IMR-90 (cell line): ENCODE data around the gene FNDC10. TPM values are rescaled to one million over a fixed set of nuclear protein-coding genes. Genes with fewer than 3 reads are reported as not detected.

Source experiments
- ATAC-seq: fragments of 200-7000 bp; cut with Tn5 transposase; 2 replicates; pipeline ENCODE4 v1.9.1; 2020; ENCODE audit warnings: low read depth, mild to moderate bottlenecking, moderate library complexity
- BruUV-seq: library from RNA; stranded (reverse); fragments of 400-500 nt; replicated peaks from 2 replicates; lab custom pipeline; 2021; lab: Mats Ljungman, UMichigan
- CTCF ChIA-PET: fragments of 300-600 bp; formaldehyde crosslinking; extraction: SDS; loops from one replicate; lab custom pipeline; 2021; ENCODE audit warnings: antibody characterized with exemption; lab: Yijun Ruan, JAX
- POLR2A ChIA-PET: fragments of 300-600 bp; sonication (Branson Sonifier 250); formaldehyde crosslinking; loops from one replicate; lab custom pipeline; 2022; ENCODE audit warnings: antibody characterized with exemption; ENCODE audit not compliant: unreplicated experiment; lab: Charles Lee
- DNase-seq: peaks from one replicate; pipeline ENCODE4 v3.0.0; 2013
- H2AFZ ChIP-seq: replicated peaks from 2 replicates; pipeline ENCODE3; 2013; ENCODE audit warnings: low read length, mild to moderate bottlenecking; ENCODE audit not compliant: poor library complexity
- H2AK5ac ChIP-seq: 2 replicates; pipeline ENCODE4 v1.6.1; 2013; ENCODE audit warnings: low read depth, low read length, inconsistent platforms
- H2AK9ac ChIP-seq: replicated peaks from 2 replicates; pipeline ENCODE3; 2013; ENCODE audit warnings: mild to moderate bottlenecking, low read depth, low read length, moderate library complexity; ENCODE audit not compliant: poor library complexity
- H2BK120ac ChIP-seq: 2 replicates; pipeline ENCODE4 v1.6.1; 2013; ENCODE audit warnings: low read depth, low read length, inconsistent platforms
- H2BK15ac ChIP-seq: 3 replicates; pipeline ENCODE4 v1.6.1; 2013; ENCODE audit warnings: low read depth, low read length, inconsistent platforms
- H2BK20ac ChIP-seq: 2 replicates; pipeline ENCODE4 v1.6.1; 2013; ENCODE audit warnings: low read depth, mild to moderate bottlenecking, inconsistent platforms, low read length, moderate library complexity
- H2BK5ac ChIP-seq: 2 replicates; pipeline ENCODE4 v1.6.1; 2013; ENCODE audit warnings: mild to moderate bottlenecking, low read depth, low read length, inconsistent platforms; ENCODE audit not compliant: poor library complexity, severe bottlenecking
- H3K14ac ChIP-seq: replicated peaks from 2 replicates; pipeline ENCODE4 v1.6.1; 2013; ENCODE audit warnings: low read depth, low read length, inconsistent platforms
- H3K18ac ChIP-seq: 2 replicates; pipeline ENCODE4 v1.6.1; 2013; ENCODE audit warnings: low read depth, low read length, control low read depth
- H3K23ac ChIP-seq: 2 replicates; pipeline ENCODE4 v1.6.1; 2013; ENCODE audit warnings: low read depth, low read length, inconsistent platforms
- H3K27ac ChIP-seq: 2 replicates; pipeline ENCODE4 v1.5.1; 2013; ENCODE audit warnings: mild to moderate bottlenecking, control low read depth, low read length; ENCODE audit not compliant: insufficient read depth
- H3K27me3 ChIP-seq: 2 replicates; pipeline ENCODE4 v1.6.1; 2013; ENCODE audit warnings: low read length; ENCODE audit not compliant: control insufficient read depth, insufficient read depth
- H3K36me3 ChIP-seq: 2 replicates; pipeline ENCODE4 v1.6.1; 2013; ENCODE audit warnings: low read length, mixed read lengths; ENCODE audit not compliant: control insufficient read depth, insufficient read depth
- H3K4ac ChIP-seq: 2 replicates; pipeline ENCODE4 v1.6.1; 2013; ENCODE audit warnings: low read depth, low read length, inconsistent platforms
- H3K4me1 ChIP-seq: 2 replicates; pipeline ENCODE4 v1.6.1; 2013; ENCODE audit warnings: low read length, mixed read lengths; ENCODE audit not compliant: control insufficient read depth, insufficient read depth
- H3K4me2 ChIP-seq: 2 replicates; pipeline ENCODE4 v1.6.1; 2013; ENCODE audit warnings: low read depth, mild to moderate bottlenecking, control low read depth, low read length, moderate library complexity
- H3K4me3 ChIP-seq: 2 replicates; pipeline ENCODE4 v1.5.1; 2013; ENCODE audit warnings: low read depth, mild to moderate bottlenecking, control low read depth, low read length, moderate library complexity; ENCODE audit not compliant: insufficient read depth
- H3K56ac ChIP-seq: 2 replicates; pipeline ENCODE4 v1.6.1; 2013; ENCODE audit warnings: low read length, inconsistent platforms; ENCODE audit not compliant: insufficient read depth; ENCODE audit errors: extremely low read depth
- H3K79me1 ChIP-seq, 2 experiments: 2 replicates each; pipeline ENCODE4 v1.6.1; 2013; ENCODE audit warnings: low read length in 2 of 2, inconsistent platforms in 1 of 2, low read depth in 1 of 2
- H3K9ac ChIP-seq: 2 replicates; pipeline ENCODE4 v1.6.1; 2013; ENCODE audit warnings: low read depth, low read length, control low read depth
- H3K9me1 ChIP-seq: 2 replicates; pipeline ENCODE4 v1.6.1; 2013; ENCODE audit warnings: low read length, inconsistent platforms; ENCODE audit not compliant: insufficient read depth
- H3K9me3 ChIP-seq: 2 replicates; pipeline ENCODE4 v1.6.1; 2013; ENCODE audit warnings: low read length; ENCODE audit not compliant: control insufficient read depth, insufficient read depth
- H4K20me1 ChIP-seq: 2 replicates; pipeline ENCODE4 v1.6.1; 2013; ENCODE audit warnings: low read length, inconsistent platforms; ENCODE audit not compliant: insufficient read depth
- H4K5ac ChIP-seq: 2 replicates; pipeline ENCODE4 v1.6.1; 2013; ENCODE audit warnings: mild to moderate bottlenecking, low read depth, low read length, control low read depth
- H4K8ac ChIP-seq, 2 experiments: 2 replicates each; pipeline ENCODE4 v1.6.1; 2013; ENCODE audit warnings: low read depth in 2 of 2, low read length in 2 of 2, control low read depth in 1 of 2, inconsistent platforms in 1 of 2
- H4K91ac ChIP-seq: 2 replicates; pipeline ENCODE4 v1.6.1; 2013; ENCODE audit warnings: low read depth, low read length, inconsistent platforms; ENCODE audit not compliant: insufficient read depth
- BHLHE40 ChIP-seq: fragments of 150-350 bp; IDR thresholded peaks from 2 replicates; pipeline ENCODE4 v1.6.1; 2016; ENCODE audit warnings: mild to moderate bottlenecking, low read depth, low read length
- CEBPB ChIP-seq: IDR thresholded peaks from 2 replicates; pipeline ENCODE4 v1.6.1; 2012; ENCODE audit warnings: low read depth, low read length, improper control_type of control experiment
- CHD1 ChIP-seq: IDR thresholded peaks from 2 replicates; pipeline ENCODE4 v1.6.1; 2012; ENCODE audit warnings: low read depth, low read length, improper control_type of control experiment
- CTCF ChIP-seq: conservative IDR thresholded peaks from 2 replicates; pipeline ENCODE4 v1.5.1; 2012; ENCODE audit warnings: mild to moderate bottlenecking, low read depth, low read length, improper control_type of control experiment
- ELK1 ChIP-seq: fragments of 150-350 bp; IDR thresholded peaks from 2 replicates; pipeline ENCODE4 v1.6.1; 2016; ENCODE audit warnings: low read depth, mild to moderate bottlenecking, low read length, moderate library complexity, borderline replicate concordance
- FOS ChIP-seq: fragments of 150-350 bp; IDR thresholded peaks from 2 replicates; pipeline ENCODE4 v1.6.1; 2016; ENCODE audit warnings: low read depth, low read length
- MAFK ChIP-seq: IDR thresholded peaks from 2 replicates; pipeline ENCODE4 v1.6.1; 2012; ENCODE audit warnings: low read depth, low read length, improper control_type of control experiment
- MAZ ChIP-seq: IDR thresholded peaks from 2 replicates; pipeline ENCODE4 v1.6.1; 2012; ENCODE audit warnings: low read depth, mild to moderate bottlenecking, low read length, improper control_type of control experiment, moderate library complexity, borderline replicate concordance
- MXI1 ChIP-seq: IDR thresholded peaks from 2 replicates; pipeline ENCODE4 v1.6.1; 2012; ENCODE audit warnings: low read depth, mild to moderate bottlenecking, low read length, moderate library complexity, borderline replicate concordance
- NFE2L2 ChIP-seq: fragments of 150-350 bp; IDR thresholded peaks from 2 replicates; pipeline ENCODE4 v1.6.1; 2016; ENCODE audit warnings: low read depth, mild to moderate bottlenecking, low read length
- POLR2A ChIP-seq: IDR thresholded peaks from 2 replicates; pipeline ENCODE4 v1.6.1; 2012; ENCODE audit warnings: mild to moderate bottlenecking, low read depth, low read length
- RCOR1 ChIP-seq: IDR thresholded peaks from 2 replicates; pipeline ENCODE4 v1.6.1; 2012; ENCODE audit warnings: mild to moderate bottlenecking, low read length, improper control_type of control experiment; ENCODE audit not compliant: insufficient replicate concordance
- RFX5 ChIP-seq: IDR thresholded peaks from 2 replicates; pipeline ENCODE4 v1.8.0; 2012; ENCODE audit warnings: low read depth, mild to moderate bottlenecking, low read length, moderate library complexity
- SMC3 ChIP-seq: fragments of 150-350 bp; IDR thresholded peaks from 2 replicates; pipeline ENCODE4 v1.6.1; 2016; ENCODE audit warnings: low read depth, mild to moderate bottlenecking, antibody characterized with exemption, low read length, moderate library complexity
- USF2 ChIP-seq: fragments of 150-350 bp; IDR thresholded peaks from 2 replicates; pipeline ENCODE4 v1.6.1; 2017; ENCODE audit warnings: mild to moderate bottlenecking, antibody characterized with exemption, low read length, low read depth
- WGBS, 2 experiments: methylation state at CpG; one replicate each; pipeline versions ENCODE4 v1.1.5 to v1.1.7; 2013; ENCODE audit warnings: missing lambda C conversion rate in 2 of 2; ENCODE audit not compliant: insufficient read length in 1 of 2; ENCODE audit errors: extremely low coverage in 2 of 2; 5-methylcytosine and 5-hydroxymethylcytosine counted together
- dilution Hi-C: fragments of 300-500 bp; cut with HindIII; formaldehyde crosslinking; loops from one replicate; pipeline ENCODE4 v1.14.3; 2018; ENCODE audit warnings: low sequenced_read_pairs; ENCODE audit not compliant: unreplicated experiment
- in situ Hi-C: fragments of 300-500 bp; cut with MboI; formaldehyde crosslinking; loops from 3 replicates; pipeline ENCODE4 v1.14.3; 2019; ENCODE audit warnings: low sequenced_read_pairs, inconsistent platforms, mixed read lengths
- intact Hi-C: fragments of 100-400 bp; cut with micrococcal nuclease; formaldehyde crosslinking; loops from 2 replicates; pipeline ENCODE4 v1.10.0; 2022
- polyA plus RNA-seq, 3 experiments: library from polyadenylated mRNA; depleted of rRNA; stranded (reverse); fragments of >200 nt; gene quantifications; 2 replicates each; pipeline ENCODE4 v1.2.3, GENCODE V29; 2012; ENCODE audit warnings: low replicate concordance in 1 of 3
- total RNA-seq: library from RNA; depleted of rRNA; stranded (reverse); fragments of >200 nt; gene quantifications from 2 replicates; pipeline ENCODE4 v1.2.3, GENCODE V29; 2012

Gene FNDC10
- total and polyA plus RNA-seq, 2 of the 4 experiments (the other 2 are of a cell fraction): 0.36 to 5.8 TPM

GRCh38 chr1:1623631-1624442 is 23.9 kb upstream of the FNDC10 start:
- Histone ChIP-seq H2AK5ac (no peak overlapping the region), H3K79me1 (peaks cover 0 to 24% of the 10 kb centered on the region in 2 experiments; a peak in 2 of 4 replicates), H3K27ac (no peak overlapping the region), H3K56ac (no peak overlapping the region), H2AK9ac (peak overlapping the region; percentile 42), H4K5ac (no peak overlapping the region), H3K4me2 (no peak overlapping the region), H3K4ac (no peak overlapping the region), H4K8ac (no peak overlapping the region), H3K14ac (no peak overlapping the region), H3K18ac (no peak overlapping the region), H3K23ac (no peak overlapping the region), H3K36me3 (peaks cover 29% of the 10 kb centered on the region), H3K9me1 (no peaks in the 10 kb centered on the region), H4K20me1 (peaks cover 30% of the 10 kb centered on the region), H4K91ac (no peak overlapping the region), H2BK20ac (no peak overlapping the region), H3K4me3 (no peak overlapping the region), H3K9ac (no peak overlapping the region), H3K4me1 (peaks cover 3% of the 10 kb centered on the region; the same call in 1 of the 2 replicates), H3K9me3 (no peaks in the 10 kb centered on the region), H2AFZ (peak overlapping the region; percentile 32), H2BK5ac (no peak overlapping the region), H2BK15ac (no peak overlapping the region), H3K27me3 (no peaks in the 10 kb centered on the region), H2BK120ac (no peak overlapping the region)
- ATAC-seq (no peak), DNase-seq (no peak)
- ChIA-PET POLR2A (no interaction called here), CTCF (interaction anchor here (0.6 kb wide), 1 partner anchor 265 kb away, joined by 4 read pairs; no protein-coding TSS in a partner anchor)
- 95% methylated on average over 30 of the region's 51 CpGs; no CpG with 5 or more reads in 1 of the 2 experiments for WGBS, 2 experiments
- in situ Hi-C loops (no loop called here), intact Hi-C loops (no loop called here), dilution Hi-C loops (no loop called here)
- no TSS peak for BruUV-seq
- TF ChIP-seq USF2 (no peak), POLR2A (no peak), CHD1 (no peak), CTCF (no peak), RCOR1 (no peak), SMC3 (no peak), ELK1 (no peak), BHLHE40 (no peak), RFX5 (no peak), MXI1 (no peak), MAFK (no peak), FOS (no peak), MAZ (no peak), NFE2L2 (no peak), CEBPB (no peak)
